Measurements from ENCODE around the gene GP1BB.
A peak's percentile ranks its signal among the peaks of the same experiment; 100 is the strongest.
"Not testable (repeated sequence)": the region's sequence is repeated elsewhere in the genome, so short reads cannot be mapped to it uniquely, and the experiment has no call there.

Gene GP1BB

GRCh38 chr22:19714312-19715187 lies 8.8 kb upstream of the GP1BB start, which contains the start of gene SEPTIN5:
TSS of gene SEPTIN5 (plus strand) at chr22:19714503. CDS start at chr22:19714589, 86 bp downstream.
- DNase-seq = peak; percentile 14

GRCh38 chr22:19715188-19715930 lies 8.0 kb upstream of the GP1BB start:
- DNase-seq = no peak

GRCh38 chr22:19716041-19716828 lies 7.1 kb upstream of the GP1BB start:
- DNase-seq = no peak

- DNase-seq = no peak
Observed at GRCh38 chr22:19716829-19717105, 6.6 kb upstream of the GP1BB start.

- DNase-seq = no peak
Observed at GRCh38 chr22:19717181-19717580, 6.2 kb upstream of the GP1BB start.

- DNase-seq = peak; percentile 48
Observed at GRCh38 chr22:19717691-19718455, 5.5 kb upstream of the GP1BB start.

- DNase-seq = no peak
Observed at GRCh38 chr22:19718456-19719049, 4.8 kb upstream of the GP1BB start.

GRCh38 chr22:19719050-19719482 lies 4.3 kb upstream of the GP1BB start:
- DNase-seq = no peak

- no peak for DNase-seq
Observed at GRCh38 chr22:19719488-19720021, 3.8 kb upstream of the GP1BB start.

- no peak for DNase-seq
Observed at GRCh38 chr22:19720150-19720827, 3.0 kb upstream of the GP1BB start.

GRCh38 chr22:19720999-19721329 lies 2.4 kb upstream of the GP1BB start:
- no peak for DNase-seq

- no peak for DNase-seq
Observed at GRCh38 chr22:19721330-19722177, 1.8 kb upstream of the GP1BB start.

- DNase-seq = no peak
Observed at GRCh38 chr22:19722178-19722981, 959 bp upstream of the GP1BB start.

- no peak for DNase-seq
Observed at GRCh38 chr22:19722982-19723231, 432 bp upstream of the GP1BB start.

- DNase-seq = no peak
Observed at GRCh38 chr22:19723983-19724827, 866 bp downstream of the GP1BB start.

GRCh38 chr22:19724927-19725661 lies 1.8 kb downstream of the GP1BB start:
- no peak for DNase-seq

GRCh38 chr22:19726064-19726788 lies 2.9 kb downstream of the GP1BB start:
- DNase-seq = not testable (repeated sequence)

Measured in NCI-H2171 treated with DMSO at 0.1 percent for 48 hours (cell line).